HPDE6-E6E7 (cell line): ENCODE results near the gene GNAI1.
A peak's percentile ranks its signal among the peaks of the same experiment; 100 is the strongest.

Experiments
- DNase-seq: peaks from one replicate; pipeline ENCODE4 v3.0.0; 2011; ENCODE audit warnings: missing footprints; ENCODE audit errors: extremely low spot score

GNAI1 gene

GRCh38 chr7:80134536-80135308 lies at the start of gene GNAI1:
TSS of gene GNAI1 (plus strand) at chr7:80134831. CDS start at chr7:80135161, 330 bp downstream.
- DNase-seq = peak; percentile 65

GRCh38 chr7:80087051-80087770 lies 47.4 kb upstream of the GNAI1 start:
- DNase-seq = no peak

GRCh38 chr7:80087771-80088170 lies 46.9 kb upstream of the GNAI1 start:
- no peak for DNase-seq

GRCh38 chr7:80088705-80089104 lies 45.9 kb upstream of the GNAI1 start:
- DNase-seq = no peak

- DNase-seq = no peak
Observed at GRCh38 chr7:80089366-80089765, 45.3 kb upstream of the GNAI1 start.

GRCh38 chr7:80093349-80093748 lies 41.3 kb upstream of the GNAI1 start:
- no peak for DNase-seq

- no peak for DNase-seq
Observed at GRCh38 chr7:80095545-80095944, 39.1 kb upstream of the GNAI1 start.

- no peak for DNase-seq
Observed at GRCh38 chr7:80097756-80098155, 36.9 kb upstream of the GNAI1 start.

- DNase-seq = no peak
Observed at GRCh38 chr7:80098795-80099194, 35.8 kb upstream of the GNAI1 start.

GRCh38 chr7:80100254-80100653 lies 34.4 kb upstream of the GNAI1 start:
- DNase-seq = no peak

- DNase-seq = no peak
Observed at GRCh38 chr7:80105701-80106408, 28.8 kb upstream of the GNAI1 start.

GRCh38 chr7:80106498-80107113 lies 28.0 kb upstream of the GNAI1 start:
- no peak for DNase-seq

GRCh38 chr7:80107278-80107677 lies 27.4 kb upstream of the GNAI1 start:
- no peak for DNase-seq

GRCh38 chr7:80110376-80110775 lies 24.3 kb upstream of the GNAI1 start:
- no peak for DNase-seq

GRCh38 chr7:80114159-80114558 lies 20.5 kb upstream of the GNAI1 start:
- DNase-seq = no peak

- DNase-seq = no peak
Observed at GRCh38 chr7:80124526-80125264, 9.9 kb upstream of the GNAI1 start.

- DNase-seq = no peak
Observed at GRCh38 chr7:80127412-80128160, 7.0 kb upstream of the GNAI1 start.

- DNase-seq = no peak
Observed at GRCh38 chr7:80128918-80129317, 5.7 kb upstream of the GNAI1 start.

GRCh38 chr7:80129785-80130184 lies 4.8 kb upstream of the GNAI1 start:
- no peak for DNase-seq

GRCh38 chr7:80131675-80132435 lies 2.8 kb upstream of the GNAI1 start:
- no peak for DNase-seq
